ENCODE results near the gene GTSE1. TPM values are rescaled to one million over a fixed set of nuclear protein-coding genes. Genes with fewer than 3 reads are reported as not detected.
"Not testable (repeated sequence)": the region's sequence is repeated elsewhere in the genome, so short reads cannot be mapped to it uniquely, and the experiment has no call there.

Gene GTSE1
- total and polyA plus RNA-seq, 5 experiments from 2014 or later = 0.30 to 0.68 TPM; not detected in 3

DNA sequence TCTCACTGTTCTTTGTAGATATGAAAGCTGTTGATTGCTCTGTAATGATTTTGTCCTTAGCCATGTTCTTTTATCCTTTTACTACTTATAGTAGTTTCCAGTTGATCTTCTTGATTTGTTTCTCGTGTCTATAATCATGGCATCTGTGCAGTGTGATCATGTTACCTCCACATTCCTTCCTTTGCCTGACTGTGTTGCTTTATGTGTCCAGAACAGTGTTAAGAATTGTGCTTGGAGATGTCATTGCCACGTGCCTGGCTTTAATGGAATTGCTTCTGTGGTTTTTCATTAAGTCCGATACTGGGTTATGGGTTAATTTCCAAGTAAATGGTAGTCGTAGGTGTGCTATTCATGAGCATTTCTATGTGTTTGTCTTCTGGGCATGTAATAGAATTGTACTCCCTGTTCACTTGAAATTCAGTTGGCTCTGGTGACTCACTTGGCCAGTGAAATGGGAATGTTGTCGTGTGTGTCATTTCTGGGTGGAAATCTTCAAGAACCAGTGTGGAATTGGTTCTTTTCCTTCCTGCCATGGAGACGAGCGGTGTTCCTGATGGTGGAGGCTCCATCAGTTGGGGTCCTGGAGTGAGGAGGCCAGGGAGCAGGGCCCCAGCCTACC, 6.8 kb downstream of the GTSE1 start:
- POLR2A ChIA-PET = interaction anchor here (0.7 to 1.2 kb wide), 2 partner anchors 36 to 625 kb away, joined by 3 to 4 read pairs; partner anchors contain the start of gene TTC38
- no peaks in the 10 kb centered on the region for H3K9me3 Mint-ChIP-seq
- no peak for ATAC-seq
- no peaks in the 10 kb centered on the region for H3K36me3 Mint-ChIP-seq
- H3K4me3 Mint-ChIP-seq = no peak overlapping the region
- DNase-seq = no peak
- H3K27me3 Mint-ChIP-seq = peaks cover 2 to 23% (median 11%) of the 10 kb centered on the region in 5 donors
- no peak overlapping the region for H3K27ac Mint-ChIP-seq
- no peaks in the 10 kb centered on the region for H3K4me1 Mint-ChIP-seq

DNA sequence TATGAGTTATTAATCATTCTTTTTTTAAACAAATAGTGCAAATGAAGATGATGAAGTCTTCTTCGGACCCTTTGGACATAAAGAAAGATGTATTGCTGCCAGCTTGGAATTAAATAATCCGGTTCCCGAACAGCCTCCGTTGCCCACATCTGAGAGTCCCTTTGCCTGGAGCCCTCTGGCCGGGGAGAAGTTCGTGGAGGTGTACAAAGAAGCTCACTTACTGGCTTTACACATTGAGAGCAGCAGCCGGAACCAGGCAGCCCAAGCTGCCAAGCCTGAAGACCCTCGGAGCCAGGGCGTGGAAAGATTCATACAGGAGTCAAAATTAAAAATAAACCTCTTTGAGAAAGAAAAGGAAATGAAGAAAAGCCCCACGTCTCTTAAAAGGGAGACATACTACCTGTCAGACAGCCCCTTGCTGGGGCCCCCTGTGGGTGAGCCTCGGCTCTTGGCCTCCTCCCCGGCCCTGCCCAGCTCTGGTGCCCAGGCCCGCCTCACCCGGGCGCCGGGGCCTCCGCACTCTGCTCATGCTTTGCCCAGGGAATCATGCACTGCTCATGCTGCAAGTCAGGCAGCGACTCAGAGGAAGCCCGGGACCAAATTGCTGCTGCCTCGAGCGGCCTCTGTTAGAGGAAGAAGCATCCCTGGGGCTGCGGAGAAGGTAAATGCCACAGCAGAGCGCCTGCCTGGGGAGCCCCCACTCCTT, 11.8 kb downstream of the GTSE1 start:
- POLR2A ChIA-PET = no interaction called here
- H3K36me3 Mint-ChIP-seq = no peaks in the 10 kb centered on the region
- no peaks in the 10 kb centered on the region for H3K4me1 Mint-ChIP-seq
- no peak overlapping the region for H3K4me3 Mint-ChIP-seq
- DNase-seq (peak in 1 of 10 donors; percentile 49), ATAC-seq (no peak)
- H3K9me3 Mint-ChIP-seq = no peaks in the 10 kb centered on the region
- no peaks in the 10 kb centered on the region for H3K27me3 Mint-ChIP-seq
- no peak overlapping the region for H3K27ac Mint-ChIP-seq

DNA sequence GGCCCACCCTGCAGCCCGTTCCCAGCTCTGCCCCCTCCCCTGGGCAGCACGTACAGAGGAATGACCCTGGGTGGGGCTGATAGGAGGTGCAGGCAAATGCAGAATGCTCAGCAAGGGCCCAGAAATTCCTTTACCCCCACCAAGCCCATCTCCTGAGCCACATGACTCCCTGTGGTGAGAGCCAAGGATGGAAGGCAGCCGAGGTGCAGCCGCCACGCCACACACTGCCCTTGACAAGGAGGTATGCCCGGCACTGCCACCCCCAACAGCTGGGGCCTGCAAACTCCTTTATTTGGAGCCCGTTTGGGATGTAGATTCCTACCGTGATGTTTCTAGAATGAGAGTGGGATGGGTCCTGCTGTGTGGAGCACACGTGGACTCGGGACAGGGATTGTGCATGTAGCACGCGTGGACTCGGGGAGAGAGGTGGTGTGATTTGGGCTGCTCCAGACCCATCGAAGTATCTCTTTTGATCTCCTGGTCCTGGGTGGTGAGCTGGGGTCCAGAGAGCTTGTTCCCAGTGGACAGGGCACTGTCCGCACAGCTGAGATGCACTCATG, 12.9 kb downstream of the GTSE1 start:
- ATAC-seq (no peak), DNase-seq (peak in 1 of 10 donors; percentile 27)
- no peaks in the 10 kb centered on the region for H3K4me1 Mint-ChIP-seq
- H3K4me3 Mint-ChIP-seq = no peak overlapping the region
- H3K36me3 Mint-ChIP-seq = no peaks in the 10 kb centered on the region
- POLR2A ChIA-PET = no interaction called here
- no peaks in the 10 kb centered on the region for H3K9me3 Mint-ChIP-seq
- H3K27me3 Mint-ChIP-seq = no peaks in the 10 kb centered on the region
- no peak overlapping the region for H3K27ac Mint-ChIP-seq

DNA sequence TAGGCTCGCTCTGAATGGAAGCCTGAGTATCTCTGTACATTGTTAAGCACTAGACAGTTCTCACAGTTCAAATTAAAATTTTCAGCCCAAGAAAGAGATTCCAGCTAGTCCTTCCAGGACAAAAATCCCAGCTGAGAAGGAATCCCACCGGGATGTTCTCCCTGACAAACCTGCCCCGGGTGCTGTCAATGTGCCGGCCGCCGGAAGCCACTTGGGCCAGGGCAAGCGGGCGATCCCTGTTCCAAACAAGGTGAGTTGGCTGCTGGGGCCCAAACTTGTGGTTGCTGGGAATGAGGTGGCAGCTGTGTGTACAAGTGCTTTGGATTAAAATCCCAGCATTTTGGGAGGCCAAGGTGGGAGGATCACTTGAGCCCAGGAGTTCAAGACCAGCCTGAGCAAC, 15.4 kb downstream of the GTSE1 start:
- no peak overlapping the region for H3K27ac Mint-ChIP-seq
- H3K36me3 Mint-ChIP-seq = no peaks in the 10 kb centered on the region
- POLR2A ChIA-PET = no interaction called here
- H3K4me3 Mint-ChIP-seq = no peak overlapping the region
- DNase-seq (peak in 1 of 10 donors; percentile 22), ATAC-seq (no peak)
- H3K4me1 Mint-ChIP-seq = no peaks in the 10 kb centered on the region
- H3K9me3 Mint-ChIP-seq = no peaks in the 10 kb centered on the region
- H3K27me3 Mint-ChIP-seq = no peaks in the 10 kb centered on the region

DNA sequence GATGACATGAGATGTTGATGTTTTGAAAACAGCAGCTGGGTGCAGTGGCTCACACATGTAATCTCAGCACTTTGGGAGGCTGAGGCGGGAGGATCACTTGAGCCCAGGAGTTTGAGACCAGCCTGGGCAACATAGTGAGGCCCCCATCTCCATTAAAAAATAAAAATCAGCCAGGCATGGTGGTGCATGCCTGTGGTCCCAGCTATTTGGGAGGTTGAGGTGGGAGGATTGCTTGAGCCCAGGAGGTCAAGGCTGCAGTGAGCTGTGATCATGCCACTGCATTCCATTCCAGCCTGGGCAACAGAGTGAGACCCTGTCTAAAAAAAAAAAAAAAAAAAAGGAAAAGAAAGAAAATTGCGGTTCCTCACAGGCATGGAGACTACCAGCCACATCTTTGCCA, 16.2 kb downstream of the GTSE1 start:
- peak in 1 of 10 donors; percentile 2 for DNase-seq
- H3K27me3 Mint-ChIP-seq, H3K4me1 Mint-ChIP-seq, ATAC-seq, H3K4me3 Mint-ChIP-seq, H3K27ac Mint-ChIP-seq, H3K9me3 Mint-ChIP-seq, POLR2A ChIA-PET, H3K36me3 Mint-ChIP-seq: not testable (repeated sequence)

DNA sequence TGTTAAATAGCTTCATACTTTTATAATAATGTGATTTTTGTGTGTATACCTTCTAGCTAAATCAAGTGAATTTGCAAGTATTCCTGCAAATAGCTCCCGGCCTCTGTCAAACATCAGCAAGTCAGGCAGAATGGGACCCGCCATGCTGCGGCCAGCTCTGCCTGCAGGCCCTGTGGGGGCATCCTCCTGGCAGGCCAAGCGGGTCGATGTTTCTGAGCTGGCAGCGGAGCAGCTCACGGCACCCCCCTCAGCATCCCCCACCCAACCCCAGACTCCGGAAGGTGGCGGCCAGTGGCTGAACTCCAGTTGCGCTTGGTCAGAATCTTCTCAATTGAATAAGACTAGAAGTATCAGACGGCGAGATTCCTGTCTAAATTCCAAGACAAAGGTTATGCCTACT, 19.3 kb downstream of the GTSE1 start:
- ATAC-seq (no peak), DNase-seq (peak in 1 of 10 donors; percentile 1)
- no peak overlapping the region for H3K4me3 Mint-ChIP-seq
- no peaks in the 10 kb centered on the region for H3K36me3 Mint-ChIP-seq
- POLR2A ChIA-PET = interaction anchor here (0.6 kb wide), 1 partner anchor 386 kb away, joined by 4 read pairs; no protein-coding TSS in a partner anchor
- H3K27me3 Mint-ChIP-seq = no peaks in the 10 kb centered on the region
- H3K27ac Mint-ChIP-seq = no peak overlapping the region
- no peaks in the 10 kb centered on the region for H3K9me3 Mint-ChIP-seq
- no peaks in the 10 kb centered on the region for H3K4me1 Mint-ChIP-seq

DNA sequence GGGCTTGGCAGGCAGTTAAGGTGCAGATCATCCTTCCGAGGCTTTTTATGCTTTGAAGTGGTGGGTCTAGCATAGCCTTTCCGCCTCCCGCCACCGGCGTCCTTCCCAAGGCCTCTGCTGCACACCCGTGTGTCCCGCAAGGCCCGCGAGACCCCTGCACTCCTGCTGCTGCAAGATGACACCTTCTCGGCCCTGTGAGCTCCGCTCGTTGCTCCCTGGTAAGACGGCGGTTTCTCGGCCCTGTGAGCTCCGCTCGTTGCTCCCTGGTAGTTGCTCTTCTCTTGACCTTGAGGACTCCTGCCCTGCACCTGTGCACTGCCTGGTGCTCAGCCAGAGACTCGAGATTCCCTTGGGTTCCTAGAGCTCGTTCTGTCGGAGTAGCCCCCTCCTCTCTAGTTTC, 21.0 kb downstream of the GTSE1 start:
- H3K36me3 Mint-ChIP-seq = no peaks in the 10 kb centered on the region
- DNase-seq = no peak
- peak overlapping the region in 1 of 10 donors; percentile 41 for H3K27ac Mint-ChIP-seq
- no peaks in the 10 kb centered on the region for H3K9me3 Mint-ChIP-seq
- H3K4me1 Mint-ChIP-seq = no peaks in the 10 kb centered on the region
- no peaks in the 10 kb centered on the region for H3K27me3 Mint-ChIP-seq
- no peak overlapping the region for H3K4me3 Mint-ChIP-seq
- no peak for ATAC-seq
- POLR2A ChIA-PET = interaction anchor here (0.6 kb wide), 1 partner anchor 23 kb away, joined by 5 read pairs; no protein-coding TSS in a partner anchor

DNA sequence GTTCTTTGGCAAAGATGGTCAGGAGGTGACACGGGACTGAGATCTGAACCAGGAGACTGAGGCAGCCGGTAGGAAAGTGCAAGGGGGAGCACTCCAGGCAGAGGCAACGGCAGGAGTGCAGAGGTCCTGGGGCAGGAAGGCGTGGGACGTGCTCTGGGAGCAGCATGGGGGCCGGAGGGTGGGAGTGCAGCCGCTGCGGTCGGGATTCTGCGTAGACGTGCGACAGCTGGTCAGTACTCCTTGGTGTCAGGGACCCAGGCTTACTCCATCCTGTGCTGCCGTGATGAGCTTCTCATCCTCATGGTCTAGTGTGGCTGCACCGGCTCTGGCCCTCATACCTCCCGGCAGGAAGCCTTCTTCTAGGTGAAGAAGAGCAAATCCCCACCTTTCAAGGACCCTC, 21.9 kb downstream of the GTSE1 start:
- DNase-seq = no peak
- POLR2A ChIA-PET = interaction anchor here (0.5 kb wide), 1 partner anchor 281 kb away, joined by 4 read pairs; no protein-coding TSS in a partner anchor
- H3K36me3 Mint-ChIP-seq = no peaks in the 10 kb centered on the region

DNA sequence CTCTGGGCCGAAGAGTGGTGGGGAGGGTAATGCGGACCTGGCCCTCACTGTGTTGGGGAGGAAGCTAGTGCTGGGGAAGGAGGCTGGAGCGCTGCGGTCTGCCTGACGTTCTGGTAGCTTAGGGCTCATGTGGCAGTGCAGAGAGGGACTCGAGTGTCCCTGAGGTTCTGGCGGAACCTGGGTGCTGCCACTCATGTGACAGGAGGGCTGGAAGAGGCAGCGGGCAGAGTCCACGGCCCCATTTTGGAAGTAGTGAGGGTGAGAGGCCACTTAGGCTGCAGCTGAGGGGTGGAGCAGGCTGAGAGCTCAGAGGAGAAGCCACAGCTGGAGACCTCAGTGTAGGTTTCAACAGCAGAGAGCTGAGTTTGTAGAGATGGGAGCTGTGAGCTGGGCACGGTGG, 22.6 kb downstream of the GTSE1 start:
- Mint-ChIP-seq H3K4me3 (no peak overlapping the region), H3K9me3 (no peaks in the 10 kb centered on the region), H3K27ac (peak overlapping the region in 1 of 10 donors; percentile 35), H3K4me1 (no peaks in the 10 kb centered on the region), H3K36me3 (no peaks in the 10 kb centered on the region), H3K27me3 (no peaks in the 10 kb centered on the region)
- DNase-seq (no peak), ATAC-seq (no peak)
- POLR2A ChIA-PET = no interaction called here

More for the DNA sequence above, 21.9 kb downstream of the GTSE1 start:
- H3K4me1 Mint-ChIP-seq = no peaks in the 10 kb centered on the region
- H3K27ac Mint-ChIP-seq = peak overlapping the region in 1 of 10 donors; percentile 50
- no peaks in the 10 kb centered on the region for H3K9me3 Mint-ChIP-seq
- no peaks in the 10 kb centered on the region for H3K27me3 Mint-ChIP-seq
- no peak overlapping the region for H3K4me3 Mint-ChIP-seq
- no peak for ATAC-seq

DNA sequence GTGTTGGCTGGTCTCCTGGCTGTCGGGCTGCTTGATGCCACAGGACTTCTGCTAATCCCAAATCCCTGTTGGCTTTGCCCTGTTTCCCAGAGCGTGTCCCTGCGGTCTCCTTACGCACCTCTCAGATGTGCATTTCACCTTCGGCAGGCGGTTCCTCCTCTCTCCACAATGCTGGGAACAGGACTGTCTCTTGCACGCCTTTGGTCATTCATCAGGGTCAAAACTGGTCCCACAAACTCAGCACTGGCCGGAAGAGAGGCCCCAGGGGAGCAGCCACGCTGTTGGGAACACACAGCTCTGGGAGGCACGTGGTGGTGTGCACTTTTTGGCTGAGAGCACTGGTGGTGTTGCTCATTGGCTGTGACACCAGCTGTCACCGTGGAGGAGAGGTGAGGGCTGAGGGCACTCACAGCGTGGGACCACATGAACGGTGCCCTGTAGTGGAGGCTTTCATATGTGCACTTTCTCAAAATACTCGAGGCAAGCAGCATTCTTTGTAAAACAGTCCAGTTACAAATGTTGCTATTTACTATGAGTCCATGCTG, 23.6 kb downstream of the GTSE1 start:
- no peak overlapping the region for H3K4me3 Mint-ChIP-seq
- H3K27me3 Mint-ChIP-seq = no peaks in the 10 kb centered on the region
- H3K36me3 Mint-ChIP-seq = no peaks in the 10 kb centered on the region
- no peak for DNase-seq
- H3K4me1 Mint-ChIP-seq = no peaks in the 10 kb centered on the region
- ATAC-seq = no peak
- H3K27ac Mint-ChIP-seq = no peak overlapping the region
- no peaks in the 10 kb centered on the region for H3K9me3 Mint-ChIP-seq
- POLR2A ChIA-PET = no interaction called here

DNA sequence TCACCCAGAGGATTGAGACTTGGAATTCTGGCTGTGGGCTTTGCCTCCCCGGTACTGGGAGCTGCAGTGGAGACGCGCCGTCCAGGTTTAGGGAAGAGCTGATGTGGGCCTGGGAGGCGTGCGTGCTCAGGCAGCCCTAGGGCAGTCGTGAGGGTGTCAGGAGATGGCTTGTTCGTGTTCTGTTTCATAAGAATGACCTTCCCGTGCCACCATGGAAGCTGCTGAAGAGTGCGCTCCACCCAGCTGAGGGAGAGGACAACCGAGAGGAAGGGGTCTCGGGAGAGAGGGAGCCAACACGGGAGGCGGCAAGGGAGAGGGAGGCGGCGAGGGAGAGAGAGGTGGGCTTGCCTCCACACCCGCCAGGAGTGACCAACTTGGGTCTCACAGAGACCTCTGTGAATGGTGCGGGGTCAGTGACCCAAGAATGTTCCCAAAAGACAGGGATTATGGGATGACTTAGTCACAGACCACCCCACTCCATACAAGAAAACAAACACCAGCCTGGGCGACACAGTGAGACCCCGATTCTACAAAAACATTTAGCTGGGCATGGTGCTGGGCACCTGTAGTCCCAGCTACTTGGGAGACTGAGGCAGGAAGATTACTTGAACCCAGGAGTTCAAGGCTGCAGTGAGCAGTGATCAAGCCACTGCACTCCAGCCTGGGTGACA, 24.2 kb downstream of the GTSE1 start:
- no peak for ATAC-seq
- no peaks in the 10 kb centered on the region for H3K36me3 Mint-ChIP-seq

DNA sequence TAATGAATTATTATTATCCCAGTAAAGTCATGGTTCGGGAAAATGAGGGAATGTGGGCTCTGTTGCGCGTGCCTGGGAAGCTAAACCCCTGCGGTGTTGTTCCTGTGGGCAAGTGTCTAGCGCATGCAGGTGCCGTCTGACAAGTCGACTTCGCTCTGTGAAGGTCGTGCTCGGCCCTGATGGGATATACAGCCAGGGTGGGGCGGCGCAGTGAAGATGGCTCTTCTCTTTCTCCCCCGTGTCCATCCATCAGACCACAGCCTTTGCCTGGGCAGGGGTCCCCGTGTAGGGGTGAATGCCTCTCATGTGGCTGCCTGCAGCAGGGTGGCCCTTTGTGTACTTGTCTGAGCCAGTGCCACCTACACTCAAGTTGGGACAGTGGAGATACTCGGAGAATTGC, 26.0 kb downstream of the GTSE1 start:
- POLR2A ChIA-PET = no interaction called here

More for the DNA sequence above, 24.2 kb downstream of the GTSE1 start:
- POLR2A ChIA-PET = no interaction called here
- Mint-ChIP-seq H3K4me1 (no peaks in the 10 kb centered on the region), H3K4me3 (no peak overlapping the region), H3K9me3 (no peaks in the 10 kb centered on the region), H3K27me3 (no peaks in the 10 kb centered on the region), H3K27ac (no peak overlapping the region)
- DNase-seq = no peak

DNA sequence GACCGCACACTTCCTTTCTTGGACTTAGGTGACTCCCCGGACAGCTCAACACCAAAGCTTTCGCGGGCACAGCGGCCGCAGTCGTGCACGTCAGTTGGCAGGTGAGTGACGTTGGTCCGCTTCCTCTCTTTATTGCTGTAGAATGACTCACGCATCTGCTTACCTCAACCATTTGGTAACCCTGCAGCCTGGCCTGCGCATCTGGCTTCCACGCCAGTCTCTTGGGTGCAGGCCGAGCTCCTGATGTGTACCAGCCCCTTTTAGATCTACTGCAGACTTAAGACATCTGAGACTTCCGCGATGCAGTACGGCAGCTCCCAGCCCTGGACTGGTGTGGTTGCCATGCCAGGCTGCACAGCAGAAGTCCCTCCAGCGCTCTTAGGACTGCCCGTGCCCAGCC, 26.5 kb downstream of the GTSE1 start:
- no peak for DNase-seq

More for the DNA sequence above, 26.0 kb downstream of the GTSE1 start:
- Mint-ChIP-seq H3K36me3 (no peaks in the 10 kb centered on the region), H3K4me3 (no peak overlapping the region), H3K27ac (no peak overlapping the region), H3K27me3 (no peaks in the 10 kb centered on the region), H3K9me3 (no peaks in the 10 kb centered on the region), H3K4me1 (no peaks in the 10 kb centered on the region)
- DNase-seq (no peak), ATAC-seq (no peak)

More for the DNA sequence above, 26.5 kb downstream of the GTSE1 start:
- no peaks in the 10 kb centered on the region for H3K36me3 Mint-ChIP-seq
- no peaks in the 10 kb centered on the region for H3K27me3 Mint-ChIP-seq
- H3K4me1 Mint-ChIP-seq = no peaks in the 10 kb centered on the region
- peak overlapping the region in 1 of 10 donors; percentile 31 for H3K27ac Mint-ChIP-seq
- POLR2A ChIA-PET = no interaction called here
- ATAC-seq = no peak
- H3K9me3 Mint-ChIP-seq = no peaks in the 10 kb centered on the region
- H3K4me3 Mint-ChIP-seq = no peak overlapping the region
